HepG2 (cell line): Measurements from ENCODE around the gene ATP6V1C2. TPM values are rescaled to one million over a fixed set of nuclear protein-coding genes. Genes with fewer than 3 reads are reported as not detected.

ENCODE experiments used
- ATAC-seq: fragments of 200-7000 bp; cut with Tn5 transposase; 3 replicates; pipeline ENCODE4 v1.9.1; 2020; ENCODE audit warnings: mild to moderate bottlenecking, moderate library complexity
- BruUV-seq: library from RNA; stranded (reverse); fragments of 400-500 nt; replicated peaks from 2 replicates; lab custom pipeline; 2021; lab: Mats Ljungman, UMichigan
- CTCF ChIA-PET: fragments of 300-600 bp; formaldehyde crosslinking; extraction: SDS; loops from one replicate; lab custom pipeline; 2021; ENCODE audit warnings: low total read pairs, inconsistent platforms, low intra/inter-chr PET ratio; lab: Yijun Ruan, JAX
- POLR2A ChIA-PET: fragments of 350-600 bp; sonication (Branson Sonifier 250); formaldehyde crosslinking; loops from one replicate; lab custom pipeline; 2020; ENCODE audit warnings: antibody characterized with exemption, inconsistent platforms; lab: Yijun Ruan, JAX
- DNase-seq: peaks from one replicate; pipeline ENCODE4 v3.0.0-alpha.2; 2015; ENCODE audit warnings: low spot score
- FAIRE-seq: peaks from 3 replicates; lab custom pipeline; 2011; peaks lifted over from hg19 to GRCh38; lab: Jason Lieb, UNC
- H2AFZ ChIP-seq: one replicate; pipeline ENCODE4 v1.6.1; 2011; ENCODE audit warnings: low read length, inconsistent platforms
- H3K27ac ChIP-seq: fragments of 300-600 bp; 3 replicates; pipeline ENCODE4 v1.8.0; 2011; ENCODE audit warnings: mixed run types, mild to moderate bottlenecking, mixed read lengths, low read length, inconsistent platforms; ENCODE audit not compliant: insufficient read depth; ENCODE audit errors: extremely low read length
- H3K27me3 ChIP-seq, 2 experiments: fragments of 200-600 bp in 1 of 2; 2 replicates in 1 of 2; 3 replicates in 1 of 2; pipeline versions ENCODE4 v1.6.0 to v1.8.0; 2011; ENCODE audit warnings: low read length in 2 of 2, mild to moderate bottlenecking in 2 of 2, moderate library complexity in 2 of 2, inconsistent platforms in 1 of 2; ENCODE audit not compliant: insufficient read depth in 2 of 2, control insufficient read depth in 1 of 2
- H3K36me3 ChIP-seq, 2 experiments: fragments of 200-600 bp in 1 of 2; replicated peaks in 1 of 2; 2 replicates in 1 of 2; 3 replicates in 1 of 2; pipeline versions ENCODE4 v1.5.1 to v1.8.0; 2011; ENCODE audit warnings: low read length in 2 of 2, inconsistent platforms in 1 of 2; ENCODE audit not compliant: insufficient read depth in 2 of 2, control insufficient read depth in 1 of 2
- H3K4me1 ChIP-seq: 2 replicates; pipeline ENCODE4 v1.5.1; 2012; ENCODE audit warnings: low read length, inconsistent platforms; ENCODE audit not compliant: insufficient read depth
- H3K4me2 ChIP-seq: 2 replicates; pipeline ENCODE4 v1.6.0; 2011; ENCODE audit warnings: low read depth, low read length, inconsistent platforms
- H3K4me3 ChIP-seq, 3 experiments: fragments of 200-600 bp in 1 of 3; sonication (generic), shearing (Covaris generic) in 1 of 3; replicated peaks in 1 of 3; 2 replicates each; pipeline ENCODE4 v1.5.1; 2011 to 2016; ENCODE audit warnings: low read length in 3 of 3, inconsistent platforms in 2 of 3, low read depth in 2 of 3, mild to moderate bottlenecking in 2 of 3, control low read depth in 1 of 3, mixed read lengths in 1 of 3; ENCODE audit not compliant: insufficient read depth in 1 of 3
- H3K79me2 ChIP-seq: one replicate; pipeline ENCODE4 v1.6.1; 2011; ENCODE audit warnings: low read length, inconsistent platforms; ENCODE audit not compliant: insufficient read depth
- H3K9ac ChIP-seq: 2 replicates; pipeline ENCODE4 v1.6.0; 2011; ENCODE audit warnings: mild to moderate bottlenecking, low read depth, low read length, inconsistent platforms; ENCODE audit not compliant: insufficient read depth
- H3K9me3 ChIP-seq: 2 replicates; pipeline ENCODE4 v1.5.1; 2012; ENCODE audit warnings: mild to moderate bottlenecking, low read length
- H4K20me1 ChIP-seq: 2 replicates; pipeline ENCODE4 v1.6.0; 2011; ENCODE audit warnings: inconsistent platforms, mild to moderate bottlenecking, low read length, moderate library complexity; ENCODE audit not compliant: insufficient read depth
- ISL2 ChIP-seq: sonication (generic); formaldehyde crosslinking; IDR thresholded peaks from 2 replicates; pipeline ENCODE4 v1.5.0; 2020; ENCODE audit warnings: missing genetic modification reagents
- KAT8 ChIP-seq: IDR thresholded peaks from 2 replicates; pipeline ENCODE4 v1.6.1; 2016; ENCODE audit warnings: missing genetic modification reagents, missing compliant biosample characterization
- NR3C1 ChIP-seq: sonication (generic); formaldehyde crosslinking; IDR thresholded peaks from 2 replicates; pipeline ENCODE4 v1.4.0; 2020; ENCODE audit warnings: missing genetic modification reagents
- ZFP1 ChIP-seq: IDR thresholded peaks from 2 replicates; pipeline ENCODE4 v1.6.1; 2016
- ZNF343 ChIP-seq: sonication (generic); formaldehyde crosslinking; IDR thresholded peaks from 2 replicates; pipeline ENCODE4 v1.4.0; 2020; ENCODE audit warnings: mild to moderate bottlenecking, missing genetic modification reagents
- ZNF564 ChIP-seq: sonication (generic); formaldehyde crosslinking; IDR thresholded peaks from 2 replicates; pipeline ENCODE4 v1.8.1; 2023; ENCODE audit warnings: mild to moderate bottlenecking, missing genetic modification reagents
- WGBS: methylation state at CpG from one replicate; pipeline ENCODE4 v1.1.6; 2017; ENCODE audit warnings: low lambda C conversion rate; 5-methylcytosine and 5-hydroxymethylcytosine counted together
- in situ Hi-C: cut with HindIII; loops from 2 replicates; pipeline ENCODE4 v1.10.0; 2017; ENCODE audit warnings: low pct_unique_long_range_greater_than_20kb; ENCODE audit not compliant: extremely low pct_ligation_motif_present
- intact Hi-C: fragments of 100-400 bp; cut with micrococcal nuclease; formaldehyde crosslinking; loops from one replicate; pipeline ENCODE4 v1.10.0; 2022; ENCODE audit not compliant: unreplicated experiment
- polyA plus RNA-seq, 8 experiments: library from polyadenylated mRNA; depleted of rRNA in 3 of 8; stranded (reverse) in 7 of 8; unstranded in 1 of 8; fragments of >200 nt; fragmentation: Illumina TruSeq in 4 of 8; extraction: Trizol in 4 of 8; gene quantifications; 2 replicates each; pipeline versions ENCODE4 v1.2.1 to v1.2.3, GENCODE V29; 2011 to 2016; ENCODE audit warnings: low read depth in 4 of 8, missing spikeins in 1 of 8, mixed read lengths in 1 of 8; ENCODE audit not compliant: insufficient read depth in 1 of 8
- total RNA-seq, 5 experiments: library from RNA; depleted of rRNA; stranded (reverse); fragments of >200 nt; fragmentation: Illumina TruSeq; extraction: Trizol; gene quantifications; 2 replicates each; pipeline ENCODE4 v1.2.3, GENCODE V29; 2016; ENCODE audit warnings: low read depth in 1 of 5

Gene ATP6V1C2
- total and polyA plus RNA-seq, 2 of the 13 experiments (the other 11 are each of a cell fraction or from before 2014, with no cell fraction given), result 0.04 to 0.29 TPM

DNA sequence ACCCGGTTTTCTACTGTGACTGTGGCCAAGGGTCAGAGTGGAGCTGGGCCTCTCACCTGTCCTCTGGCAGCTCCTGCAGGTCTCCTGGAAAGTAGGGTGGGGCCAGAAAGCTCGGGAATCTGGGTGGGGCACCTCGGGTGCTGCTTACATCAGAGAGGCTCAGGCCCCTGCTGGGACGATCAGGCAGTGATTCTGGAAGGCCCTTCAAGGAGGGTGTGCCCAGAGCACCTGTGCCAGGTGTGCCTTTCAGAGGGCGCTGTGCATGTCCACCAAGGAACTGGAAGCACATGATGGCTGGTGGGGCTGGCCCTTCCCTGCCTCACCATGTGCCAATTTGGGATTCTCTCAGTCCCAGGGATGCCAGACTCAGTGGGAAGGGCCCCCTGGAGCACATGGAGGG is 44.0 kb downstream of the ATP6V1C2 start:
- no peak for ATAC-seq
- TF ChIP-seq KAT8 (CRISPR knock-in tag), result no peak
- TF ChIP-seq ZNF343 (CRISPR knock-in tag), result no peak
- TF ChIP-seq ZFP1 (CRISPR knock-in tag), result no peak
- TF ChIP-seq ZNF564 (CRISPR knock-in tag), result no peak
- no peak for TF ChIP-seq NR3C1 (CRISPR knock-in tag)
- TF ChIP-seq, all 625 proteins: peak for 0
- Histone ChIP-seq H3K79me2 (no peaks in the 10 kb centered on the region), H3K27me3 (peaks cover 10 to 70% of the 10 kb centered on the region in 2 experiments; a peak in 4 of 5 replicates), H3K27ac (no peak overlapping the region), H3K36me3 (no peaks in the 10 kb centered on the region), H4K20me1 (no peaks in the 10 kb centered on the region), H3K4me2 (no peak overlapping the region), H3K4me3 (no peak overlapping the region), H2AFZ (no peak overlapping the region), H3K9ac (no peak overlapping the region), H3K4me1 (peaks cover 21% of the 10 kb centered on the region), H3K9me3 (no peaks in the 10 kb centered on the region)
- intact Hi-C loops (no loop called here), in situ Hi-C loops (no loop called here)
- DNase-seq, result no peak
- ChIA-PET POLR2A (no interaction called here), CTCF (no interaction called here)
- BruUV-seq, result no TSS peak
- 17% methylated on average over 1 of the region's 5 CpGs for WGBS
- no peak for FAIRE-seq

GRCh38 chr2:10765914-10766313 is 44.5 kb downstream of the ATP6V1C2 start:
- 72% methylated on average over 12 of the region's 12 CpGs for WGBS
- DNase-seq (no peak), ATAC-seq (no peak), FAIRE-seq (no peak)
- in situ Hi-C loops (no loop called here), intact Hi-C loops (no loop called here)
- Histone ChIP-seq H2AFZ (no peak overlapping the region), H3K36me3 (no peaks in the 10 kb centered on the region), H3K79me2 (no peaks in the 10 kb centered on the region), H3K9ac (no peak overlapping the region), H3K4me2 (no peak overlapping the region), H3K9me3 (no peaks in the 10 kb centered on the region), H3K4me1 (peaks cover 17% of the 10 kb centered on the region), H3K27me3 (peaks cover 10 to 70% of the 10 kb centered on the region in 2 experiments; a peak in 4 of 5 replicates), H3K27ac (no peak overlapping the region), H3K4me3 (no peak overlapping the region), H4K20me1 (no peaks in the 10 kb centered on the region)
- BruUV-seq, result no TSS peak
- ChIA-PET CTCF (no interaction called here), POLR2A (no interaction called here)
- no peak for TF ChIP-seq ISL2
